HS-5 (cell line): ENCODE measurements around the gene PIP4K2C.
"Not testable (repeated sequence)": the region's sequence is repeated elsewhere in the genome, so short reads cannot be mapped to it uniquely, and the experiment has no call there.

Source experiments
- DNase-seq: peaks from one replicate; pipeline ENCODE4 v3.0.0-alpha.2; 2012; ENCODE audit warnings: low read depth

Gene PIP4K2C

DNA sequence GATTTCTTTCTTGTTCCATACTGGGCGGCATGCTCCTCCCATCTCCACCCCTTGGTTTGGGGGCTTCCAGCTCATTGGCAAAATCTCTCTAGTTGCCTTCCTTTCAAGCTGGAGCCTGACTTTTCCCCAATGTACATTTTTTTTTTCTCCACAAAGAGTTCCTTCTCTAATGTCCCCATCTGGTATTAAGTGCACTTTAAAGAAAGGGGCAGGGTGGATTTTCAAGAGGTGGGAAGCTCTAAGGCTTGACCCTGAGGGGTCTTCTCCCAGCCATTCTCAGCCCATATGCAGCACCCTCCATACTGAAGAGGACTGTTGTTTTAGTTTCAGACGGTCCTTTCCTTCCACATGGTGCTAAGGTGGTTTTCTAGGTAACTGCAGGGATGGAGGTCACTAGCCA, 5.8 kb upstream of the PIP4K2C start:
- DNase-seq: no peak

DNA sequence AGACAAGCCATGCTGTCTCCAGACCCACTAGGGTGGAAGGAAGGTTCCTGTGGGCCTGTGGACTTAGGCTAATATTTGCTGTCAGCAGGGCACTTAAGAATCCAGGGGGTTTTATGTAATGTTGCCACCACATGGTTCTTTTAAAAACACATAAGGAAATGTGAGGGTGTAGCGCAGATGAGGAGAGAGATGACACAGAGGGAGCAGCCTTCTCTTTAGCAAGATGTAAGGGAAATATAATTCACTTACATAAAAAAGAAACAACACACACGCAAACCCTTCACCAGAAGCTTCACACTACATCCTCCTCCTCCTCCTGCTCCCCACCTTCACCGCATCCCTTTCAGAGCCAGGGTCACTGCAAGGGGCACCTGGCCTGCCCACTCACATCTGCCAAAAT, 4.9 kb upstream of the PIP4K2C start:
- no peak for DNase-seq

DNA sequence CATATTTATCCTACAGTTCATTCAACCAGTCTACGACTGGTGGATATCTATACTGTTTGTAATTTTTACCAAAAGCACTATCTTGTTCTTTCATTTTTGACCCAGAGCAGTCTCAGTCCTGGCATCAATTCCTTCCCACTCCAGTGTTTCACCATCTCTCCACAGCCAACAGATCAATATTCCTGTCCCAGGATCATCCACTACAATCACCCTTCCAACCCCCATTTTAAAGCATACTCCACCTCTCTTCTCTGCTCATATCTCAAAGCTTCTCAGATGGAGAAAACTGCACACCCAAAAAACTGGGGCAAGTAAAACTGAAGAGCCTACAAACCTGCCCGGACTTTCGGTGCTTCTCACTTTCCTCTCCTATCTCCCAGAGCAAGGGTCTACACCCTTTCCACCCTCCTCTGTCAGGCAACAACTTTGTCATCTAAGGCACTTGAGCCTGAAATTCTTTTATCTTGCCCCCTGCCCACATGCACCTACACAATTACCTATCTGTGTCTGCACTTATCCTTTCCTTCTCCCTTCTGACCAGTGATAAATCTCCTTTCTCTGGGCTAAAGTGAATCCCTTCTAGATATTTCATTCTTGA, 4.1 kb upstream of the PIP4K2C start:
- no peak for DNase-seq

DNA sequence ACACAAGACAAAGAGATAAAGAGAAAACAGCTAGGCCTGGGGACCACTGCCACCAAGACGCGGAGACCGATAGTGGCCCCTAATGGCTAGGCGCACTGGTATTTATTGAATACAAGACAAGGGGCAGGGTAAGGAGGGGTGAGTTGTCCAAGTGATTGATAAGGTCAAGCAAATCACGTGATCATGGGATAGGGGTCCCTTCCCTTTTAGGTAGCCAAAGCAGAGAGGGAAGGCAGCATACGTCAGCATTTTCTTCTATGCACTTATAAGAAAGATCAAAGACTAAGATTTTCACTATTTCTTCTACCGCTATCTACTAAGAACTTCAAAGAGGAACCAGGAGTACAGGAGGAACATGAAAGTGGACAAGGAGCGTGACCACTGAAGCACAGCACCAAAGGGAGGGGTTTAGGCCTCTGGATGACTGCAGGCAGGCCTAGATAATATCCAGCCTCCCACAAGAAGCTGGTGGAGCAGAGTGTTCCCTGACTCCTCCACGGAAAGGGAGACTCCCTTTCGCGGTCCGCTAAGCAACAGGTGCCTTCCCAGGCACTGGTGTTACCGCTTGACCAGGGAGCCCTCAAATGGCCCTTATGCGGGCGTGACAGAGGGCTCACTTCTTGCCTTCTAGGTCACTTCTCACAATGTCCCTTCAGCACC, 1.9 kb upstream of the PIP4K2C start:
- DNase-seq: not testable (repeated sequence)

DNA sequence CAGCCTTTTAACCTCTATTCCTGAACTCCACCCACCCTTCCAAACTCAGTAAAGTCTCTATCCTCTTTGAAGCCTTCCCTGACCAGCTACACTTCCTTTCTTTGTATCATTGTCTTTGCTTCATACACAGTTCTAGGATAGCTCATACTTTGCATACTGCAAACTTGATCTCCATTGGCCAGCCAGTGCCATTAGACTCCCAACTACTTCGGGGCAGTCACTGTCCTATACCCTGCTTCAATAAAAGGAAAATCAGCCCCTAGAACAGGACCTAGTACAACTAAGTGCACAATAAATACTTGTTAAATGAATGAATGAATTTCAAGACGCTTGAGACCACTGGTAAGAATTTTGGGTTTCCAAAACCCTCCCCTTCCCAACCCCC, 521 bp upstream of the PIP4K2C start:
- DNase-seq: no peak

DNA sequence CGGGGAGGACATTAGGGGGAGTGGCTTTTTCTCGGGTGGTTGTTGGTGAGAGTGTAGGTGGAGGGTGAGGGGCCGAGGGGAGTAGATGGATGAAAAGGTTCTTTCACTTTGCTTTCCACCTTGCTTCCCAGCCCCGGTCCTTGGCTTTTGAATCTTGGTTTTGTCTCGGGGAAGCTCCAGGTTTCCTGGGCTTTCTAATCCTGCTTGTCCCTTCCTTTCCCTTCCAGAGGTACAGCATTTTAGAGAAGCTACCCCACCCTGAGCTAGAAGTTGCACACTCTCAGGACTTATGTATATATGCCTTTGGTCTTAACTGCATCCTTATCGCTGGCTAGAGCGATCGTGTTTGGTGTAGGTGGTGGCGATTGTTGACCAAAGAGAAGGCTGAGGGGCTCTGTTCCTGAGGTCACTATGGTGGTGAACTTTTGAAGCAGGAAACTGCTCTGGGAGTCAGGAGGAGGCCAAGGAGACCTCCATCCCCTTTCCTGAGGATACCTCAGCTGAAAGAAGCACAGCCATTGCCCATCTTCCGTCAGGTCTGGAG, 862 bp downstream of the PIP4K2C start:
- DNase-seq: no peak

DNA sequence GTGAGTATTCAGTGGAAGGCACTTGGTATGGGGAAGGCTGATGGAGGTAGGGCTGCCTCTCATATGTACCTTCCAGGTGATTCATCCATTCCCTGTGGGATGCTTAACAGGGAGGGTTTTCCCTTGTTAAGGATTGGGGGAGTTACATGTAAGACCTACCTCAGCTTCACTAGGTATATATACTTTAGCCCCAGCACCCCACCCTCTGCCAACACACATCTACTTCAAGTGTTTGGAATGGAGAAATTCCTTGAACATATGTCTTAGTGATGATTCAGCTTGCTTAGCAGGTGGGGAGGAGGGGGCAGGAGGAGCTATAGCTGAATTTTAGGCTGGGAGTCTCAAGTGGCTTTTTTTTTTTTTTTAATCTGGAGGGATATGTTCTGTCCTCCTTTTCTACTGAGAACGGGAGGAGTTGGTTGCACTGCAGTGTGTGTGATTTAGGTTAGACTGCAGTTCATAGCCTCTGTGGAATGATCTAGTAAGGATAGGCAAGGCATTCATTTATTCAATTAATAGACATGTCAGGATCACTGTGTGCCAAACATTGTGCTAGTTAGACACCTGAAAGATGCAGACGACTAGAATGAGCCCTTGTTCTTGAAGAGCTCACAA, 1.7 kb downstream of the PIP4K2C start:
- DNase-seq: no peak

DNA sequence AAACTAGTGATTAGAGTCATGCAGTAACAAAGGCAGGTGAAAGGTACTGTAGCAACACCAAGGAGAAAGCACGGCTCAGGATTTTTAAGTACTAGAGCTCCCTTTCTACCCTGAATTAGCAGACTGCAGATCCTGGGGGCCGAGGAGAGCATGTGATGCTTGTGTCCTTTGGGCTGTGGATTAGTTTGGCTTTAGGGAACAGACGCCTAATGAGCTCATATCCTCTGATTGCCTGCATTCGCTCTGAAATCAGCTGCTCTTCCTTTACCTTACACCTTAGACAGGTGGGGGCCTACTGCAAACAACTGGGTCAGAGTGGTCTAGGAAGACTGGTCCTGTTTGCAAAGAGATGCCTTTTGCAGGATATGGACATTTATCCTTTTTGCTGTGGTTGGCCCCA, 2.2 kb downstream of the PIP4K2C start:
- DNase-seq: no peak

DNA sequence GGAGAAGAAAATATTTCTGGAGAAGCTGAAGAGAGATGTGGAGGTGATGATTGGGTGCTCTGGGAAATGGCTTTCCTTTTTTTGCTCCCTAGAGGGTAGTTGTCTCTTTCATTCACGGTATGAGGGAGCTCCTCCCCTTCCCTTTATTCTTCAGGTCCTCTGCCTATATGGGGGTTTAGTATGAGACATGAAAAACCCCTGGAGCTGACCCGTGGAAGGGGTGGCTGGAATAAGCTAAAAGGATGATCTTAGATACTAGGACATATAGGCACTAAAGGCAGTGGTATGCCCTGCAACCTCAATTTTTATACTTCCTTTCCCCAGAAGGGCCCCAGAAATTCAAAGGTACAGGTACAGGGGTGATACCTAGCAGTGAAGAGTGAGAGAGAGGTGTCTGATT, 9.4 kb downstream of the PIP4K2C start:
- no peak for DNase-seq

DNA sequence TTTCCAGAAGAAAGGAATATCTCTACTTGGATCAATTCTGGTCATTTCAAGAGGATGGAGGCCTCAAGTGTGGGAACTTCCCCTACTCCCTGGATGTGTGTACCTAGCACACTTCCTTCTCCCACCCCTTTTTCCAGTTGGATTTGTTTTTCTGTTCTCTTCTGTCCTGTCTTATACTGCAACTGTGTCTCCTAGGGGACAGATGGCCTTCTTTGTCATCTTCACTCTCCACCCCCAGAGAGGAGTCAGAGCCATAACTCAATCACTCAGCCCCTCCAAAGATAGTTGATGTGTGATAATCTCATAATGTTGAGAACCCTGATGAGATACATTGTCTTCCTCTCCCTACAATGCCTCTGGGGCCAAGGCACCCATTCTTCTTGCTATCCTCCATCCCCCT, 11.6 kb downstream of the PIP4K2C start:
- no peak for DNase-seq

DNA sequence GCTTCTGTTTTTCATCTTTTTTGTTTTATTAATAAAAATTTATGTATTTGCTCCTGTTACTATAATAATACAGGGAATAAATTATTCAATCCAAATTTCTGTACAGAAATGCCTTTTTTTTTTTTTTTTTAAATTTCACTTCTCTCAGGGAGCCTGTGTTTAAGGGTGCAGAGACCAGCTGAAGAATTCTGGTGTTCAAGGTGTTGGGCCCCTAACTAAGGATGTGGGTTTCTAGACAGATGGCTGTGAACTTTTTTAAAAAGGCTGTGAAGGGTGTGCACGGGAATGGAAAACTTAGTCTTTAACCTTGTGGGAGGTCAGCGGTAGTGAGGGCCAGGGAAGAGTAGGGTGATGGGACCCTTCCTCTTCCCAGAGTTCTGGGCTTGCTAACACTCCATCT, 12.3 kb downstream of the PIP4K2C start:
- DNase-seq: no peak

DNA sequence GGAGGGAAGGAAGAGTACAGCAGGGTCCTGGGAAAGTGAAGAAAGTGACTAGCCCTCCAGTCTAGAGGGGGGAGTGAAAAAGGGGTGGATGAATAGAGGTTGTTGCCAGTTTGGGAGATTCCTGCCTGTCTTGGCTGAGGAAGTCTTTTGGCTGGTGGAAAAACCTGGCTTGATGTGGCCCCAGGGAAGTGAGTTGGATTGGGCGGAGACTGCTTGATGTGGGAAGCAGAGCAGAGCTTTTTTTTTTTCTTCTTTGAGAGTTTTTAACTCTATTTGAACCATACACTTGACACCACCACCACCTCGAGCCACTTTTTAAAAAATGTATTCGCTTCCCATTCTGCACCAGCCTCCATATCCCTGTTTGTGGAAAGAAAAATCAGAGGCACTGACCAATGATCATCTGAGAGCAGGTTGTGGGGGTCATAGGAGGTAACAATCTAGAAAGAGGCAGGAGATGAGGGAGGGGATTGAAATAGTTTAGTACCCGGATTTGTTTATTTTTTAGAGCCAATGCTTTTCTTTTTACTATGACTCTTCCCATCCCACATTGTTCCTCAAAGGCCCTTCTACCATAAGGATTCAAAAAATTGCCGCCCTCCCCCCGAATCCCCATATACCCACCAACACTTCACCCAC, 12.9 kb downstream of the PIP4K2C start:
- DNase-seq: no peak

DNA sequence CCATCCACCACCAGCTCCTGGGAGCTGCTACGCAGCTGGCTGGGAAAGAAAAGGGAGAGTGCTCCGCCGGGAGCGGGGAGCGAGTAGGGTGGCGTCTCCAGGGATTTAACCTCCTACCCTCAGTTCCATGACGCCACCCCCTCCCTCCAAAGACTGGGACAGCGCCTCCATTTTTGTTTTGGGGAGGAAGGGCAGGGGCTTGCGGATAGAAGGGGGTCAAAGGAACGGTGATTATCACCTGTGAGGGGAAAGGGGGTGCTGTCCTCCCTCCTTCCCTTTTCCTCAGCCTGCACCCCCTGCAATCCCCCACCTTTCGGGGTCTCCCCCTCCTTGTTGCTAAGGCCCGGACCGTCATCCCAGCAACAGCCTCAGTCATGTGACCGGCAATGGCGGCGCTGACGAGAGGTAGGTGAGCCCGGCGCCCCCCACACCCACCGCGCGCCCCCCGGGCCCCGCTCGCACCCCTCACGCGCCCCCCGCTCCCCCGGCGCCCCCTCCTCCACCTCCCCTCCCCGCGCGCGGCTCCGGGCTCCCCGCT, 13.5 kb downstream of the PIP4K2C start, which contains the start of gene DTX3:
Gene DTX3, plus strand, starts transcription at position 371 of the 538 bp plus-strand sequence. CDS start 1,694 bp downstream, outside the sequence.
- no peak for DNase-seq

DNA sequence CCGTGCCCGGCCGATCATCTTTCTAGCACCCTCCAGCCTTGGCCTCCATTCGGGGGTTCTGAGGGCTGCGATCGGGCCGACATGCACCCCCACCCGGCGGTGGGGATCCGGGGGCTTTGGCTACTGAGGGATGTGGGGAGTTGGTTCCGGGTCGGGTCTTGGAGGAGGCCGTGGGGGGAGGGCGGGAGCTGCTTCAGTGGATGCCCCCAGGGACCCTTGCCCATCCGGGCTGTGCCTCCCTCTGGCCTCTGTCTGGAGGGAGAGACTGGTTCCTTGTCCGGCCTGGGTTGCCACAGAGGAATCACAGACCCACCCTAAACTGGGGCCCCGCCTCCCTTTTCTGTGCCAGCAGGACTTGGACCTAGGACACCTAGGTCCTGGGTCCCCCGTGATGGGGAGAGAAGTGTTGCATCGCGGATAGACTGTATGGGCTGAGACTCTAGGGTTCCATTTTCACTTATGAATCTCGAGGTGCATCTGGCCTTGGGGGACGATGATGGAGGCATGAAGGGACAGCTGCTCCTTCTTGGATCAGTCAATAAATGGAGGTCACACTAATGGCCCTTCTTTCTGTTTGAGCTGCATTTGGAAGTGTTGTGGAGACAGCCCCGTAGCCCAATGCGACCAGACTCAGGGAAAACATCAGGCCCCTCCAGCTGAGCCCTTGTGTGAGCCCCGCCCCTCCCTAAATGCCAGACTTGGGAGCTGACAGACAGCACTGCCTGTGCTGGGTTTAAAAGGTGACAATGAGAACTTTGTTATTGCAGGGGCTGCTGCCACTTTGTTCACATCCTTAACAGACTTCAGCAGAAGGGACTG, 14.2 kb downstream of the PIP4K2C start:
- DNase-seq: no peak

DNA sequence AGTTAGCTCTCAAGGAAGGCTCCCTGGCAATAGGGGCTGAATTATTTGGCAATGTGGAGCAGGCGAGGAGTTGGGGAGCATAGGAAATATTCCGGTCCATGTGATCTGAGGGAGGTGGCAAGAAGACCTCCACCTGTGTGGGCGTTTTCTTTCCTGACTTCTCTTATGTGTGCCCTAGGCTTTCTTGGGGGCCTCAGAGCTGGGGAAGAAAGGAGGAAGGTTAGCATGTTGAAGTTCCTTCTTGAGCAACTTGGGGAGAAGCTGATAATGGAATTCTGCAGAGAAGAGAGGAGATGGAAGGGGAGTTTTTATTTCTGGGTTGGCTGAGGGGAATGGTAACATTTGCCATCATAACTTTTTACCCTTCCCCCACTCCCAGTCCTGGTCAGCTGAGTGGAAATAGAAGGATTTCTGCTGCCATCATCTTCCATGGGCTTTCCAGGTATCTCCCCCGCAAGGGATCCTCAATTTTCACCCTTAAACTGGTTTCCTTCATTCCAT, 14.9 kb downstream of the PIP4K2C start:
- DNase-seq: no peak

DNA sequence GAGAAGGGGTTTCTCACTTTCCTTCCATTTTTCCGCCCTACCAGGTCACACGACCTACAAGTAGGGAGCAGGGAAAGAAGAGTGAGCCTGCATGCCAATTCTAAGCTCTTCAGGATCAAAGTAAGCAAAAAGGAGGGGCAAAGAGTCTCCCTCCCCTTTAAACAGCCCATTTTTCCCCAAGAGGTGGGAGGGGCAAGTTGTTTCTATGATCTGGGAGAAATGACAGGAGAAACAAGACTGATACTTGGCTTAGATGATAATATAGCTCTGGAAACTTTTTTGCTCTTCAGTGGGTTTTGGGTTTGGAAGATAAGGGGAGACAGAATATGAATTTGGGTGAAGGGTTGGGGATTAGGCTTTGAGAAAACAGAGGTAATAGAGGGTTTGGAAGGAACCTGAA, 15.4 kb downstream of the PIP4K2C start:
- DNase-seq: no peak

DNA sequence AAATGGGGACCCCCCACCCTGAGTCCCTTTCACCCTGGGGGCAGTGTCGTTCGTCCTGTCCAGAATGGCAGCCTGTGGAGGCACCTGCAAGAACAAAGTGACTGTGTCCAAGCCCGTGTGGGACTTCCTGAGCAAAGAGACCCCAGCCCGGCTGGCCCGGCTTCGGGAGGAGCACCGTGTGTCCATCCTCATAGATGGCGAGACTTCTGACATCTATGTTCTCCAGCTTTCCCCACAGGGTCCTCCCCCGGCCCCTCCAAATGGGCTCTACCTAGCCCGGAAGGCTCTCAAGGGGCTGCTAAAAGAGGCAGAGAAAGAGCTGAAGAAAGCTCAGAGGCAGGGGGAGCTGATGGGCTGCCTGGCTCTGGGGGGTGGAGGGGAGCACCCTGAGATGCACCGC, 15.8 kb downstream of the PIP4K2C start:
- no peak for DNase-seq

DNA sequence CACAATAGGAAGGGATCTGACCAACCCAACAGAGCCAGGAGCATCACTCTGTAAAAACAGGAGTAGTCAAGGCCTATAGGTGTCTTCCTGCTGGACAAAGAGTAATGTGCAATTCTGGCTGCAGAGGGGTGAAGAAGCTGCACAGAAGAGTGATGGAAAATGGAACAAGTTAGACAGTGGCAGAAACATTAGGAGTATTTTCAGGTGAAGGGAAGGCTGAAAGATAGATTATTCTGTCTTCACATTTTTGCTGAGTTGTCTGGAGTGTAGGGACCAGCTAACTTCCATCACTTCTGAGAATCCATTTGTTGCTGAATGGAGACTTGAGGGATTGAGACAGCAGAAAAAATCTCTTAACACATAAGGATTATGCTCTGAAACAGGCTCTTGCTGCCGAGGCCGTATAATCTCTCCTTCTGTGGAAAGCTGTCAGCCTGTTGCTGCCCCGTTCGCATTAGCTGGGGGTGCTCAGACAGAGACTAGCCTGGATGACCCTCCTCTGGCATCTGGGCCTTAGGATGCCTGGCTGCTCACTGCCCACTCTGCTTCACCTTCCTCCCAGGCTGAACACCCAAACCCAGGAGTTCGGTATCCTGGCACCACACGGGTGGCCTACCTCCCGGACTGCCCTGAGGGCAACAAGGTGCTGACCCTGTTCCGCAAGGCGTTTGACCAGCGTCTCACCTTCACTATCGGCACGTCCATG, 17.1 kb downstream of the PIP4K2C start:
- no peak for DNase-seq

DNA sequence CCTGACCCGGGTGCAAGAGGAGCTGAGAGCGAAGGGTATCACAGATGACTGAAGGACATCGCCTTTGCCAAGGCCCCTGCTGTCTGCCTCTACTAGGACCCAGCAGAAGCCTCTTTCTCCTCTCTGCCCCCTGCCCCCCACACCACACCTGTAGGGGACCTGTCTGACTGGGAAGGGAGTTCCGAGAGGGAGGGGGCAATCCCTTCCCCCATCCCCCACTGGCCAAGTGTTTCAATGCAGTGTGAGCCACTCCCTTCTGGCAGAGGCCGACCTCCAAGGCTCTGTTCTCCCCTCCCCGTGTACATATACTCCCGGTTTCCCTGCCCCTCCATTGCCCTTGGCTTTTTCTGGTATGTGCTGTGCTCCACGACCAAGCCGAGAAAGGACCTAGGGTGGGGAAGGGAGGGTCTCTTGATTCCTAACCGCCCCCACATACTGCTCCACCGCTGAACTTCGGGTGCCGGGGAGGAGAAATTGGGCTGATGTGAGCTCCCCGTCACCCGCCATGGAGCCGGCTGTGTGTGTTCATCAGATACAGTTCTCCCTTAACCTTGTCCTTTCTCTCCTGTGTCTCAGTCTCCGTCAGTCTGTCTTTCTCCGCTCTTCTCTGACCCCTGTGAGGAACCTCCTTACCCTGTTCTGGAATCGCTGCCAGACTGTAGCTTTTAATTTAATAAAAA, 18.2 kb downstream of the PIP4K2C start:
- DNase-seq: no peak
